Measurements from ENCODE around the gene POLK. TPM values are rescaled to one million over a fixed set of nuclear protein-coding genes. Genes with fewer than 3 reads are reported as not detected.
A peak's percentile ranks its signal among the peaks of the same experiment; 100 is the strongest.
"Not testable (repeated sequence)": the region's sequence is repeated elsewhere in the genome, so short reads cannot be mapped to it uniquely, and the experiment has no call there.

Gene POLK
- total RNA-seq, 1 experiment from 2014 or later: 30.2 TPM

- intact Hi-C loops (cut with micrococcal nuclease): no loop called here
- Mint-ChIP-seq H3K4me3 (ENCODE audit: unreplicated experiment) (no peak overlapping the region), H3K27ac (ENCODE audit: low read depth, unreplicated experiment) (no peak overlapping the region), H3K9me3 (ENCODE audit: unreplicated experiment) (no peaks in the 10 kb centered on the region), H3K27me3 (ENCODE audit: insufficient read depth, unreplicated experiment) (no peaks in the 10 kb centered on the region), H3K36me3 (ENCODE audit: insufficient read depth, unreplicated experiment) (peaks cover 47% of the 10 kb centered on the region), H3K4me1 (ENCODE audit: insufficient read depth, unreplicated experiment) (peaks cover 4% of the 10 kb centered on the region)
- no TSS peak for BruUV-seq (replicated peaks)
- no peak for TF ChIP-seq CTCF (IDR thresholded peaks at IDR 0.05; ENCODE audit: unreplicated experiment)
- POLR2A ChIA-PET: interaction anchor here (0.7 to 1.8 kb wide), 4 partner anchors 9 to 43 kb away, joined by 3 to 4 read pairs (median 3); no protein-coding TSS in a partner anchor
- CTCF ChIA-PET: interaction anchor here (1.8 kb wide), 1 partner anchor 10 kb away, joined by 7 read pairs; no protein-coding TSS in a partner anchor
- no peak for DNase-seq (ENCODE audit: unreplicated experiment)
Observed at GRCh38 chr5:75553358-75553757, 41.7 kb downstream of the POLK start.

GRCh38 chr5:75558221-75558620 lies 46.5 kb downstream of the POLK start:
- no peak for TF ChIP-seq CTCF (IDR thresholded peaks at IDR 0.05; ENCODE audit: unreplicated experiment)
- no TSS peak for BruUV-seq (replicated peaks)
- H3K36me3 Mint-ChIP-seq (ENCODE audit: insufficient read depth, unreplicated experiment): peaks cover 28% of the 10 kb centered on the region
- H3K27me3 Mint-ChIP-seq (ENCODE audit: insufficient read depth, unreplicated experiment): no peaks in the 10 kb centered on the region
- ChIA-PET POLR2A (interaction anchor here (0.6 to 0.9 kb wide), 3 partner anchors 10 to 640 kb away, joined by 3 to 5 read pairs (median 3); no protein-coding TSS in a partner anchor), CTCF (interaction anchor here (0.5 to 0.6 kb wide), 3 partner anchors 868 to 1313 kb away, joined by 3 to 4 read pairs (median 4); no protein-coding TSS in a partner anchor)
- no peak for DNase-seq (ENCODE audit: unreplicated experiment)
- H3K27ac Mint-ChIP-seq (ENCODE audit: low read depth, unreplicated experiment): no peak overlapping the region
- intact Hi-C loops (cut with micrococcal nuclease): no loop called here
- no peak overlapping the region for H3K4me3 Mint-ChIP-seq (ENCODE audit: unreplicated experiment)
- H3K4me1 Mint-ChIP-seq (ENCODE audit: insufficient read depth, unreplicated experiment): peaks cover 10% of the 10 kb centered on the region
- H3K9me3 Mint-ChIP-seq (ENCODE audit: unreplicated experiment): peaks cover 9% of the 10 kb centered on the region

- BruUV-seq (replicated peaks): no TSS peak
- intact Hi-C loops (cut with micrococcal nuclease): no loop called here
- DNase-seq (ENCODE audit: unreplicated experiment): peak; percentile 19
- Mint-ChIP-seq H3K4me1 (ENCODE audit: insufficient read depth, unreplicated experiment) (peaks cover 6% of the 10 kb centered on the region), H3K36me3 (ENCODE audit: insufficient read depth, unreplicated experiment) (peaks cover 21% of the 10 kb centered on the region), H3K27ac (ENCODE audit: low read depth, unreplicated experiment) (no peak overlapping the region), H3K9me3 (ENCODE audit: unreplicated experiment) (peaks cover 18% of the 10 kb centered on the region), H3K4me3 (ENCODE audit: unreplicated experiment) (no peak overlapping the region), H3K27me3 (ENCODE audit: insufficient read depth, unreplicated experiment) (no peaks in the 10 kb centered on the region)
- ChIA-PET CTCF (interaction anchor here (0.6 kb wide), 1 partner anchor 774 kb away, joined by 3 read pairs; no protein-coding TSS in a partner anchor), POLR2A (interaction anchor here (0.6 to 0.9 kb wide), 2 partner anchors 49 to 639 kb away, joined by 3 to 5 read pairs; no protein-coding TSS in a partner anchor)
- no peak for TF ChIP-seq CTCF (IDR thresholded peaks at IDR 0.05; ENCODE audit: unreplicated experiment)
Observed at GRCh38 chr5:75558981-75559632, 47.4 kb downstream of the POLK start.

- BruUV-seq (replicated peaks); POLR2A ChIA-PET; H3K36me3 Mint-ChIP-seq (ENCODE audit: insufficient read depth, unreplicated experiment): not testable (repeated sequence)
Observed at GRCh38 chr5:75560655-75561054, 49.0 kb downstream of the POLK start.

GRCh38 chr5:75565991-75566709 lies 54.5 kb downstream of the POLK start:
- POLR2A ChIA-PET: interaction anchor here (0.6 to 3.0 kb wide), 7 partner anchors 13 to 1062 kb away, joined by 4 to 20 read pairs (median 4); partner anchors contain the start of genes CERT1, HMGCR and POLK
- H3K36me3 Mint-ChIP-seq (ENCODE audit: insufficient read depth, unreplicated experiment); BruUV-seq (replicated peaks); H3K27me3 Mint-ChIP-seq (ENCODE audit: insufficient read depth, unreplicated experiment); CTCF ChIA-PET: not testable (repeated sequence)
- peaks cover 33% of the 10 kb centered on the region for H3K4me1 Mint-ChIP-seq (ENCODE audit: insufficient read depth, unreplicated experiment)
- intact Hi-C loops (cut with micrococcal nuclease): loop anchor here (2.0 to 5.0 kb wide), 3 partner anchors 54 to 289 kb away; partner anchors contain the start of genes CERT1, HMGCR and POLK
- H3K4me3 Mint-ChIP-seq (ENCODE audit: unreplicated experiment): peak overlapping the region; percentile 71
- peak overlapping the region; percentile 85 for H3K27ac Mint-ChIP-seq (ENCODE audit: low read depth, unreplicated experiment)
- peaks cover 21% of the 10 kb centered on the region for H3K9me3 Mint-ChIP-seq (ENCODE audit: unreplicated experiment)
- DNase-seq (ENCODE audit: unreplicated experiment): peak; percentile 84

More at GRCh38 chr5:75560655-75561054, 49.0 kb downstream of the POLK start:
- H3K27ac Mint-ChIP-seq (ENCODE audit: low read depth, unreplicated experiment); H3K27me3 Mint-ChIP-seq (ENCODE audit: insufficient read depth, unreplicated experiment); H3K4me3 Mint-ChIP-seq (ENCODE audit: unreplicated experiment); CTCF ChIA-PET; intact Hi-C loops (cut with micrococcal nuclease); DNase-seq (ENCODE audit: unreplicated experiment): not testable (repeated sequence)
- peaks cover 21% of the 10 kb centered on the region for H3K9me3 Mint-ChIP-seq (ENCODE audit: unreplicated experiment)
- H3K4me1 Mint-ChIP-seq (ENCODE audit: insufficient read depth, unreplicated experiment): peaks cover 15% of the 10 kb centered on the region
